C4-2B (cell line): ENCODE results near the gene DYDC2.

Experiments used
- H3K27ac ChIP-seq: fragments of 450-650 bp; 2 replicates; pipeline ENCODE4 v1.5.1; 2017
- ZFX ChIP-seq: fragments of 450-650 bp; IDR thresholded peaks from 2 replicates; pipeline ENCODE4 v1.6.1; 2017
- TF ChIP-seq, protein P1 (sequence below): fragments of 450-650 bp; conservative IDR thresholded peaks from 2 replicates; pipeline ENCODE4 v1.5.1; 2017; ENCODE audit warnings: mild to moderate bottlenecking

The DYDC2 gene

GRCh38 chr10:80365510-80365909 lies 8.9 kb downstream of the DYDC2 start:
- no peak overlapping the region for H3K27ac ChIP-seq
- TF ChIP-seq, protein P1, sequence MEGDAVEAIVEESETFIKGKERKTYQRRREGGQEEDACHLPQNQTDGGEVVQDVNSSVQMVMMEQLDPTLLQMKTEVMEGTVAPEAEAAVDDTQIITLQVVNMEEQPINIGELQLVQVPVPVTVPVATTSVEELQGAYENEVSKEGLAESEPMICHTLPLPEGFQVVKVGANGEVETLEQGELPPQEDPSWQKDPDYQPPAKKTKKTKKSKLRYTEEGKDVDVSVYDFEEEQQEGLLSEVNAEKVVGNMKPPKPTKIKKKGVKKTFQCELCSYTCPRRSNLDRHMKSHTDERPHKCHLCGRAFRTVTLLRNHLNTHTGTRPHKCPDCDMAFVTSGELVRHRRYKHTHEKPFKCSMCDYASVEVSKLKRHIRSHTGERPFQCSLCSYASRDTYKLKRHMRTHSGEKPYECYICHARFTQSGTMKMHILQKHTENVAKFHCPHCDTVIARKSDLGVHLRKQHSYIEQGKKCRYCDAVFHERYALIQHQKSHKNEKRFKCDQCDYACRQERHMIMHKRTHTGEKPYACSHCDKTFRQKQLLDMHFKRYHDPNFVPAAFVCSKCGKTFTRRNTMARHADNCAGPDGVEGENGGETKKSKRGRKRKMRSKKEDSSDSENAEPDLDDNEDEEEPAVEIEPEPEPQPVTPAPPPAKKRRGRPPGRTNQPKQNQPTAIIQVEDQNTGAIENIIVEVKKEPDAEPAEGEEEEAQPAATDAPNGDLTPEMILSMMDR = no peak
- TF ChIP-seq ZFX = no peak

DNA sequence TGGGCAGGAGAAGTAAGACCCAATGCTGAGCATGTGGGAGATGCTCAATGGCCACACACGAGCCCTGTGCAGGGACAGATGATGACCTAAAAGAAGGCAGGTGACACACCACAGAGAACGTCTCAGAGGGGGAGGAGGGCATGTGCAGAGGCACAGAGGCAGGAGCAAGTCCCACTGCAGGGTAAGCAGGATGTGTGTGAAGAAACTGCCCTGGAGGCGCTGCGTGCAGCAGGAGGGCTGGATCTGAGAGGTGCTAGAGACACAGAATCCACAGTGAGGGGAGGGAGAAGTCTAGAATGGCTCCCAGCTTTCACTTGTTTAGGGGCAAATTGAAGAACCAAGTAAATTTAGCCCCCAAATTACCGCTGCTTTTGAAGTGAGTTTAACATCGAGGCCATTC lies 14.9 kb downstream of the DYDC2 start:
- TF ChIP-seq, protein P1 = no peak
- no peak for TF ChIP-seq ZFX

DNA sequence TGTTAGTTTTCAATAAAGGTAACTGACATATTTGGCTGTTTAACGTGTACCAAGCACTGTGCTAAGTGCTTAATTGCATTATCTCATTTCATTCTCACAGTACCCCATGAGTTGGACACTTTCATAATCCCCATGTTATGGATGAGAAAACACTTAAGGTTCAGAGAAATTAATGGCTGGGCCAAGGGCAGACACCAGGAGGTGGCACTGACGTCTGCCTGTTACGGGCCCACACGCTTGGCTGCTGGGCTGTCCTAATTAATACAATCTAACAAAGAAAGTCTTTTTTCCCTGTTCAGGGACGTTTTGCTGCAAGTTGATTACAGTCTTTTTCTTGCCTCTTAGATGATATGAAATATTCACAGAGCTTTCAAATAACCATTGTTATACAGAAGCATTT lies 16.1 kb downstream of the DYDC2 start:
- H3K27ac ChIP-seq = no peak overlapping the region
- TF ChIP-seq, protein P1 = no peak
- TF ChIP-seq ZFX = no peak

More for the DNA sequence above, 14.9 kb downstream of the DYDC2 start:
- no peak overlapping the region for H3K27ac ChIP-seq

DNA sequence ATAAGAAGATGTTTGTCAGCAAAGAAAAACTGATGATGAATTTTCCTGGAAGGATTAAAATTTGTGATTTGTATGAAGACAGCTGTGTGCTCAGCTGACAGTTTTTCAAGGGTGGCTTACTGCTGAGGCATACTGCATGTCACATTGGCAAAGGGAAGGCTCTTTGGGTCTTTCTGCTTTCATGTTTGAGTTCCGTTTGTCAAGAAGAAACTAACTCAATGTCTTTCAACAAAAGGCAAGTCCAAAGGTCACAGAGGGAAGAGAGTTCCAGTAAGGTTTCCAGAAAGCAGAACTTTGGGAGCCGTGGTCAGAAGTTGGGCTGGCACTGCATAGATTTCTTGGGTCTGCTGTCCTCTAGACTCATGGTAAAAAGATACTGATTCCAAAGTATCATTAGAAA lies 16.9 kb downstream of the DYDC2 start:
- H3K27ac ChIP-seq = no peak overlapping the region
- TF ChIP-seq ZFX = no peak
- TF ChIP-seq, protein P1 = no peak

- H3K27ac ChIP-seq = no peak overlapping the region
- TF ChIP-seq, protein P1 = no peak
- TF ChIP-seq ZFX = no peak
Observed at GRCh38 chr10:80379701-80380100, 23.1 kb downstream of the DYDC2 start.

- TF ChIP-seq, protein P1 = no peak
- no peak for TF ChIP-seq ZFX
- no peak overlapping the region for H3K27ac ChIP-seq
Observed at GRCh38 chr10:80380185-80380584, 23.6 kb downstream of the DYDC2 start.

GRCh38 chr10:80382989-80383388 lies 26.4 kb downstream of the DYDC2 start:
- no peak overlapping the region for H3K27ac ChIP-seq
- TF ChIP-seq, protein P1 = peak; percentile 78
- no peak for TF ChIP-seq ZFX
